GM10266 (cell line): ENCODE data around the gene PAK2.
"Not testable (repeated sequence)": the region's sequence is repeated elsewhere in the genome, so short reads cannot be mapped to it uniquely, and the experiment has no call there.

ENCODE experiments used
- DNase-seq: peaks from one replicate; pipeline ENCODE4 v3.0.0; 2012; ENCODE audit errors: extremely low spot score
- TF ChIP-seq, protein P1 (sequence below): IDR thresholded peaks from 2 replicates; pipeline ENCODE4 v1.5.1; 2012; ENCODE audit warnings: mild to moderate bottlenecking, low read depth; ENCODE audit not compliant: control insufficient read depth, insufficient read depth; ENCODE audit errors: missing control alignments

Gene PAK2

DNA sequence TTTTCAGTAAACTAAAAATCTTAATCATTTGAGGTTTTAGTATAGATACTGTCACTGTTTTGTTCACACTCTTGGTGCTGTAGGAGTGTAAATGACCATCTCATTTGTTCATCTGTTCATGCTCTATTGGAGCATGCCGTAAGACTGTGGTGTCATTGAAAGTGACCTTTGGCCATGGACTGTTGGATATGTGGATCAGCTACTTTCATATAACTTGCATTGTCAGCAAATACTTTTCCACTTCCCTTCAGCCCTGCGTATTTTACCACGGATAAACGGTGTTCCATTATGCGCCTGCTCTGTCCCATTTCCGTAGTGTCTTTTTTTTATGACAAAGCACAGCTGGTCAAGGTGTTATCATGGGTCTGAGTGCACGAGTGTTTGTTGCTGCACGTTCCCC is 95.4 kb downstream of the PAK2 start:
- no peak for DNase-seq
- TF ChIP-seq, protein P1, sequence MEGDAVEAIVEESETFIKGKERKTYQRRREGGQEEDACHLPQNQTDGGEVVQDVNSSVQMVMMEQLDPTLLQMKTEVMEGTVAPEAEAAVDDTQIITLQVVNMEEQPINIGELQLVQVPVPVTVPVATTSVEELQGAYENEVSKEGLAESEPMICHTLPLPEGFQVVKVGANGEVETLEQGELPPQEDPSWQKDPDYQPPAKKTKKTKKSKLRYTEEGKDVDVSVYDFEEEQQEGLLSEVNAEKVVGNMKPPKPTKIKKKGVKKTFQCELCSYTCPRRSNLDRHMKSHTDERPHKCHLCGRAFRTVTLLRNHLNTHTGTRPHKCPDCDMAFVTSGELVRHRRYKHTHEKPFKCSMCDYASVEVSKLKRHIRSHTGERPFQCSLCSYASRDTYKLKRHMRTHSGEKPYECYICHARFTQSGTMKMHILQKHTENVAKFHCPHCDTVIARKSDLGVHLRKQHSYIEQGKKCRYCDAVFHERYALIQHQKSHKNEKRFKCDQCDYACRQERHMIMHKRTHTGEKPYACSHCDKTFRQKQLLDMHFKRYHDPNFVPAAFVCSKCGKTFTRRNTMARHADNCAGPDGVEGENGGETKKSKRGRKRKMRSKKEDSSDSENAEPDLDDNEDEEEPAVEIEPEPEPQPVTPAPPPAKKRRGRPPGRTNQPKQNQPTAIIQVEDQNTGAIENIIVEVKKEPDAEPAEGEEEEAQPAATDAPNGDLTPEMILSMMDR, result no peak

DNA sequence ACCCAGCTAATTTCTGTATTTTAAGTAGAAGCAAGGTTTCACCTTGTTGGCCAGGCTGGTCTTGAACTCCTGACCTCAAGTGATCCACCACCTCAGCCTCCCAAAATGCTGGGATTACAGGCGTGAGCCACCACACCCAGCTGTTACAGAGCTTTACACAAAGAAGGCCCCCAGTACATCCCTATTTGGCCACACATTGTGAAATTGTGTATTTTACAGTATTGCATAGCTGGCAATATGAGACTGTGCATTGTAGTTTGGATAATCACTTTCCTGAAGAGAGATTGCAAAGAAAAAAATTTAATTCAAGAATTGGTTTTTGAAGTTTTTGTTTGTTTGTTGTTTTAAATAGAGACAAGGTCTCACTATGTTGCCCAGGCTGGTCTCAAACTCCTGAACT is 97.0 kb downstream of the PAK2 start:
- DNase-seq, result not testable (repeated sequence)

DNA sequence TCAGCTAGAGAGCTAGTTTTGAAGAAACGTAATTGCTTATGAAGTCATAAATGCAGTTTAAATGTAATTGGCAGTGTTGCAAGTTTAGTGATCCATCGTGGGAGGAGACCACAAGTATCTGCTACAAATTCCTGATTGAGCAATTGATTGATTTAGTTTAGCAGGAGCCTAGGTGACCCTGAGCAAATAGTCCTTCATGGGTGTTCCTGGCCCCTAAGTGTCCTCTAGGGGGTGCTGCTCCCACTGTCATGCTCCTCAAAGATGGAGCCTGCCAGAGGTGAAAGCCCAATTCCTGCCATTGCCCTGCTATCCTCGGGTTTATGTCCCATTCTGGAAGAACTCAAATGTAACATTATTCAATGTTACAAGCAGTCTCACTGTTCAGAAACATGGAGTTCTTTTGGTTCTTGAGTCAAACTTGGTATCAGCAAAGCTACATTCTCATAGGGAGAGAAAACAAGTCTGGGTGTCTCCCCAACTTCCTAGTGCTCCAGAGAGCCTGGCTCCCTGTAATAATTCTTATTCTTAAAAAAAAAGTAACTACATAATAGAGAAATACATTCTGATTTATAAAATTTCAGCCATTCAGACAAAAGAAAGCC is 98.3 kb downstream of the PAK2 start:
- peak; percentile 90 for DNase-seq
- TF ChIP-seq, protein P1, result peak; percentile 95

DNA sequence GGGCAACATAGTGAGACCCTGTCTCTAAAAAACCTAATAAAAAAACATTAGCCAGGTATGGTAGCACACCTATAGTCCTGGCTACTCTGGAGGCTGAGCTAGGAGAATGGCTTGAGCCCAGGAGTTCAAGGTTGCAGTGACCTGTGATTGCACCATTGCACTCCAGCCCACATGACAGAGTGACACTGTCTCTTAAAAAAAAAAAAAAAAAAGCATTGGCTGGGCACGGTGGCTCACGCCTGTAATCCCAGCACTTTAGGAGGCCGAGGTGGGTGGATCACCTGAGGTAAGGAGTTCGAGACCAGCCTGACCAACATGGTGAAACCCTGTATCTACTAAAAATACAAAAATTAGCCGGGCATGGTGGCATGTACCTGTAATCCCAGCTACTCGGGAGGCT is 99.7 kb downstream of the PAK2 start:
- not testable (repeated sequence) for DNase-seq

DNA sequence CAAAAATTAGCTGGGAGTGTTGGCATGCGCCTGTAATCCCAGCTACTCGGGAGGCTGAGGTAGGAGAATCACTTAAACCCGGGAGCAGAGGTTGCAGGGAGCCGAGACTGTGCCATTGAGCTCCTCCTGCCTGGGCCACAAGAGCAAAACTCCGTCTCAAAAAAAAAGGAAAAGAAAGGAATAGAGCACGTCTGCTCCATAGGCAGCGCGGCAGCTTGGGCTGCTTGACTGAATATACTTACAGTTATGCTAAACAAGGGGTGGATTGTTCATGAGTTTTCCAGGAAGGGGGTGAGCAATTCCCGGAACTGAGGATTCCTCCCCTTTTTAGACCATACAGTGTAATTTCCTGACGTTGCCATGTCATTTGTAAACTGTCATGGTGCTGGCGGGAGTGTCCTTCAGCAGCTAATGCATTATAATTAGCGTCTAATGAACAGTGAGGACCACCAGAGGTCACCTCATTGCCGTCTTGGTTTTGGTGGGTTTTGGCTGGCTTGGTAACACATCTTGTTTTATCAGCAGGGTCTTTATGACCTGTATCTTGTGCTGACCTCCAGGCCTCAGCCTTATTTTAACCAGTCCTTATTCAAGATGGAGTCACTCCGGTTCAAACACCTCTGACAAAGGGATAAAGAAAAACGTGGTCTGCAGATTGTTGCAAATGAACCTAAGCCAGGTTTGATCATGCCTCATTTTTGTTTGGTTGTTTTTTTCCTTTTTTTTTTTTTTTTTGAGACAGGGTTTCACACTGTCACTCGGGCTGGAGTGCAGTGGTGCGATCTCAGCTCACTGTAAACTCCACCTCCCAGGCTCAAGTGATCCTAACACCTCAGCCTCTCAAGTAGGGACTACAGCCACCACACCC is 103.1 kb downstream of the PAK2 start:
- DNase-seq, result no peak
- TF ChIP-seq, protein P1, result no peak

DNA sequence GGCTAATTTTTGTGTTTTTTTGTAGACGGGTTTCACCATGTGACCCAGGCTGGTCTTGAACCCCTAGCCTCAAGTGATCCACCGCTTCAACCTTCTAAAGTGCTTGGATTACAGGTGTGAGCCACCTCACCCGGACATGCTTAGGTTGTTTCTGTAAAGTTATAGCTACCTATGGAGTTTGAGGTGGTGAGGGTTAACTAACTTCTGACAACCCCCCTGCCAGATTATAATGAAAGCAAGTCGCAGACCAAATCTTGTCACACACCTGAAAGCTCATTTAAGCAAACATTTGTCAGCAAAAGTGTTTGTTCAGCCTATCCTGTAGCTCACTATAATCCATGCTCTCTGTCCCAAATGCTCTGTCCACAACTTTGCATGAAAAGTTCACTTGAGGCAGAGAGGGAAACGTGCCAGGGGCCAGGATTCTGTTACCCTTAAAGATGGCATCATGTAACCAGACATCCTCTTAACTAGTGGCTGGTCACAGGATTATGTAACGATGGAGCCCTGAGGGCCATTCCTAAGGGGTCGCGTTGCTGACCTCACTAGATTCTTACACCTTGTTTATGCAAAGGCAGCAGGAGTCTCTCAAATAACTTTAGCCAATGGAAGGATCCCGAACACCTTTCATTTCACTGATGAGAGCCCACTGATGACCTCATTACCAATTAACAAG is 103.9 kb downstream of the PAK2 start:
- no peak for DNase-seq
- TF ChIP-seq, protein P1, result no peak

DNA sequence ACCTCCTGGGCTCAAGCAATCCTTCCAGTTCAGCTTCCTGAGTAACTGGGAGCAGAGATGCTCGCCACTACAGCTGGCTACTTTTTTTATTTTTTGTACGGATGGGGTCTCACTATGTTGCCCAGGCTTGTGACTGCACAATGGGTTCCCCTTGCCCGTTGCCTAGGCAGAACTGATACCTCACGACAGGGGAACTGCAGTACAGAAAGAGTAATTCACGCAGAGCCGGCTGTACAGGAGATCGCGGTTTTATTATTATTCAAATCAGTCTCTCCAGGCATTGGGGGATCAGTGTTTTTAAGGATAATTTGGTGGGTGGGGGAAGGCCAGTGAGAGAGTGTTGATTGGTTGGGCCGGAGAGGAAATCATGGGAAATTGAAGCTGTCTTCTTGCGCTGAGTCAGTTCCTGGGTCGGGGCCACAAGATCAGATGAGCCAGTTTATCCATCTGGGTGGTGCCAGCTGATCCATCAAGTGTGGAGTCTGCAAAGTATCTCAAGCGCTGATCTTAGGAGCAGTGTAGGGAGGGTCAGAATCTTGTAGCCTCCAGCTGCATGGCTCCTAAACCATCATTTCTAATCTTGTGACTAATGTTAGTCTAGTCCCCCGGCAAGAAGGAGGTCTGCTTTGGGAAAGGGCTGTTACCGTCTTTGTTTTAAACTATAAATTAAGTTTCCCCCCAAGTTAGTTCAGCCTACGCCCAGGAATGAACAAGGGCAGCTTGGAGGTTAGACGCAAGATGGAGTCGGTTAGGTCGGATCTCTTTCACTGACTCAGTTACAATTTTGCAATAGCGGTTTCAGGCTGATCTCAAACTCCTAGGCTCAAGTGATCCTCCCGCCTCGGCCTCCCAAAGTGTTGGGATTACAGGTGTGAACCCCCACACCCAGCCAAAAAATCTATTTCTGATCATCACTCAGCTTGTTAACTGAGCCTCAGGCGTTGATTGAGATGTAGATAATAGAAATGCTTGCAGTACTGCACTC is 104.9 kb downstream of the PAK2 start:
- not testable (repeated sequence) for DNase-seq

DNA sequence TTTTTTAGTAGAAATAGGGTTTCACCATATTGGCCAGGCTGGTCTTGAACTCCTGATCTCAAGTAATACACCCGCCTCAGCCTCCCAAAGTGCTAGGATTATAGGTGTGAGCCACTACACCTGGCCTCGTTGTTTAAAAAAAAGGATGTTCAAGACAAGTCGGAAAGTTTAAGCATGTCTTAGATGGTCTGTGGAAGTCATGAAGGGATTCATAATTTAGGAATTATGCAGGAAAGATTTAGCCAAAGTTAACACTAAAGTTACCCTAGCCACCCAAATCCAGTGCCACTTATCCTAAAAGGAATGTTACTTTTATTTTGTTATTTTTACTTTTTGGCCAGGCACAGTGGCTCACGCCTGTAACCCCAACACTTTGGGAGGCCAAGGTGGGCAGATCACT is 108.7 kb downstream of the PAK2 start:
- DNase-seq, result not testable (repeated sequence)
